Superior temporal gyrus (tissue), 1 donor: Measurements from ENCODE around the gene LEPROT.
"Not testable (repeated sequence)": the region's sequence is repeated elsewhere in the genome, so short reads cannot be mapped to it uniquely, and the experiment has no call there.

Experiments used
- DNase-seq: peaks from one replicate; pipeline ENCODE4 v3.0.0-alpha.2; 2016; ENCODE audit errors: extremely low spot score

The LEPROT gene

GRCh38 chr1:65420590-65421350, at the start of gene LEPROT, which contains the start of gene LEPR:
LEPROT (plus strand) TSS chr1:65420668; CDS start chr1:65420725, 57 bp downstream.
LEPR (plus strand) TSS chr1:65420668; CDS start chr1:65565566, 144,898 bp downstream.
- DNase-seq: peak; percentile 60

GRCh38 chr1:65371544-65371943, 48.9 kb upstream of the LEPROT start:
- no peak for DNase-seq

GRCh38 chr1:65372557-65372956, 47.9 kb upstream of the LEPROT start:
- peak; percentile 51 for DNase-seq

GRCh38 chr1:65377496-65378246, 42.8 kb upstream of the LEPROT start:
- DNase-seq: no peak

- DNase-seq: no peak
Measured at GRCh38 chr1:65378247-65378946, 42.1 kb upstream of the LEPROT start.

- DNase-seq: not testable (repeated sequence)
Measured at GRCh38 chr1:65384426-65384825, 36.0 kb upstream of the LEPROT start.

- no peak for DNase-seq
Measured at GRCh38 chr1:65386439-65386838, 34.0 kb upstream of the LEPROT start.

- no peak for DNase-seq
Measured at GRCh38 chr1:65387821-65388220, 32.6 kb upstream of the LEPROT start.

GRCh38 chr1:65388908-65389695, 31.4 kb upstream of the LEPROT start:
- no peak for DNase-seq

GRCh38 chr1:65392497-65392896, 28.0 kb upstream of the LEPROT start:
- DNase-seq: no peak

GRCh38 chr1:65393347-65393746, 27.1 kb upstream of the LEPROT start:
- no peak for DNase-seq

GRCh38 chr1:65393928-65394327, 26.5 kb upstream of the LEPROT start:
- no peak for DNase-seq

GRCh38 chr1:65395887-65396612, 24.4 kb upstream of the LEPROT start:
- DNase-seq: no peak

- DNase-seq: no peak
Measured at GRCh38 chr1:65398083-65398482, 22.4 kb upstream of the LEPROT start.

- no peak for DNase-seq
Measured at GRCh38 chr1:65399003-65399402, 21.5 kb upstream of the LEPROT start.

- no peak for DNase-seq
Measured at GRCh38 chr1:65401612-65402011, 18.9 kb upstream of the LEPROT start.

GRCh38 chr1:65404941-65405340, 15.5 kb upstream of the LEPROT start:
- DNase-seq: no peak

GRCh38 chr1:65407877-65408276, 12.6 kb upstream of the LEPROT start:
- DNase-seq: no peak

- DNase-seq: no peak
Measured at GRCh38 chr1:65409314-65409713, 11.2 kb upstream of the LEPROT start.

GRCh38 chr1:65409816-65410326, 10.6 kb upstream of the LEPROT start:
- no peak for DNase-seq
